ENCODE results near the gene ZNF91.
"Not testable (repeated sequence)": the region's sequence is repeated elsewhere in the genome, so short reads cannot be mapped to it uniquely, and the experiment has no call there.

Gene ZNF91

GRCh38 chr19:23394511-23394910 lies 760 bp downstream of the ZNF91 start:
- DNase-seq = peak in 1 of 4 experiments; percentile 26

- no peak for DNase-seq
These were observed 2.1 kb downstream of the ZNF91 start for GRCh38 chr19:23393121-23393520.

- no peak for DNase-seq
These were observed 4.0 kb downstream of the ZNF91 start for GRCh38 chr19:23391236-23391635.

- no peak for DNase-seq
These were observed 9.9 kb downstream of the ZNF91 start for GRCh38 chr19:23385404-23385803.

GRCh38 chr19:23384858-23385257 lies 10.4 kb downstream of the ZNF91 start:
- no peak for DNase-seq

GRCh38 chr19:23384166-23384565 lies 11.1 kb downstream of the ZNF91 start:
- DNase-seq = no peak

GRCh38 chr19:23382955-23383354 lies 12.3 kb downstream of the ZNF91 start:
- DNase-seq = no peak

- no peak for DNase-seq
These were observed 14.2 kb downstream of the ZNF91 start for GRCh38 chr19:23381114-23381513.

- not testable (repeated sequence) for DNase-seq
These were observed 15.6 kb downstream of the ZNF91 start for GRCh38 chr19:23379671-23380070.

GRCh38 chr19:23378948-23379347 lies 16.3 kb downstream of the ZNF91 start:
- DNase-seq = no peak

GRCh38 chr19:23377276-23377675 lies 18.0 kb downstream of the ZNF91 start:
- DNase-seq = no peak

GRCh38 chr19:23366437-23366836 lies 28.8 kb downstream of the ZNF91 start:
- DNase-seq = no peak

GRCh38 chr19:23366031-23366430 lies 29.2 kb downstream of the ZNF91 start:
- DNase-seq = not testable (repeated sequence)

- DNase-seq = no peak
These were observed 30.0 kb downstream of the ZNF91 start for GRCh38 chr19:23365222-23365621.

GRCh38 chr19:23361843-23362242 lies 33.4 kb downstream of the ZNF91 start:
- DNase-seq = not testable (repeated sequence)

- DNase-seq = no peak
These were observed 43.5 kb downstream of the ZNF91 start for GRCh38 chr19:23351806-23352205.

GRCh38 chr19:23346696-23347095 lies 48.6 kb downstream of the ZNF91 start:
- no peak for DNase-seq

GRCh38 chr19:23345838-23346237 lies 49.4 kb downstream of the ZNF91 start:
- DNase-seq = no peak

GRCh38 chr19:23343434-23344010 lies 51.7 kb downstream of the ZNF91 start:
- DNase-seq = no peak

GRCh38 chr19:23328211-23328610 lies 67.1 kb downstream of the ZNF91 start:
- no peak for DNase-seq

GRCh38 chr19:23321953-23322549 lies 73.2 kb downstream of the ZNF91 start:
- no peak for DNase-seq

GRCh38 chr19:23321403-23321802 lies 73.9 kb downstream of the ZNF91 start:
- not testable (repeated sequence) for DNase-seq

GRCh38 chr19:23319571-23319970 lies 75.7 kb downstream of the ZNF91 start:
- DNase-seq = not testable (repeated sequence)

- DNase-seq = not testable (repeated sequence)
These were observed 76.3 kb downstream of the ZNF91 start for GRCh38 chr19:23318941-23319340.

GRCh38 chr19:23318143-23318542 lies 77.1 kb downstream of the ZNF91 start:
- no peak for DNase-seq

Data from activated naive CD4-positive, alpha-beta T cell (primary cell).